MM.1S (cell line): ENCODE measurements around the gene C10orf95.

Source experiments
- DNase-seq: peaks from one replicate; pipeline ENCODE4 v3.0.0-alpha.2; 2015
- H2AFZ ChIP-seq: fragments of 300-600 bp; sonication (generic); 2 replicates; pipeline ENCODE4 v1.6.0; 2016; ENCODE audit warnings: antibody characterized with exemption, low read length
- H3F3A ChIP-seq: fragments of 300-600 bp; sonication (generic); 2 replicates; pipeline ENCODE4 v1.6.1; 2016; ENCODE audit warnings: mild to moderate bottlenecking, antibody characterized with exemption, low read length, moderate library complexity, mixed read lengths; ENCODE audit not compliant: insufficient read depth
- H3K27ac ChIP-seq: fragments of 300-600 bp; sonication (generic); 2 replicates; pipeline ENCODE4 v1.5.1; 2016; ENCODE audit warnings: mild to moderate bottlenecking, low read length
- H3K27me3 ChIP-seq: fragments of 300-600 bp; sonication (generic); replicated peaks from 2 replicates; pipeline ENCODE4 v1.6.0; 2016; ENCODE audit warnings: low read length; ENCODE audit not compliant: insufficient read depth
- H3K36me3 ChIP-seq: fragments of 300-600 bp; sonication (generic); replicated peaks from 2 replicates; pipeline ENCODE4 v1.6.1; 2016; ENCODE audit warnings: mild to moderate bottlenecking, low read length, mixed read lengths; ENCODE audit not compliant: insufficient read depth
- H3K4me1 ChIP-seq: fragments of 300-600 bp; sonication (generic); 2 replicates; pipeline ENCODE4 v1.6.1; 2016; ENCODE audit warnings: low read length, mixed read lengths
- H3K4me2 ChIP-seq: fragments of 300-600 bp; sonication (generic); 2 replicates; pipeline ENCODE4 v1.6.0; 2016; ENCODE audit warnings: low read depth, low read length
- H3K4me3 ChIP-seq: fragments of 300-600 bp; sonication (generic); 2 replicates; pipeline ENCODE4 v1.5.1; 2016; ENCODE audit warnings: low read length, mixed read lengths
- H3K79me2 ChIP-seq: fragments of 300-600 bp; sonication (generic); 2 replicates; pipeline ENCODE4 v1.6.1; 2016; ENCODE audit warnings: mixed run types, low read length, mixed read lengths
- H3K9ac ChIP-seq: fragments of 300-600 bp; sonication (generic); 2 replicates; pipeline ENCODE4 v1.6.1; 2016; ENCODE audit warnings: low read length, mixed read lengths
- H3K9me2 ChIP-seq: fragments of 300-600 bp; sonication (generic); replicated peaks from 2 replicates; pipeline ENCODE4 v1.6.1; 2016; ENCODE audit warnings: mild to moderate bottlenecking, low read length, mixed read lengths; ENCODE audit not compliant: insufficient read depth
- H3K9me3 ChIP-seq: fragments of 300-600 bp; sonication (generic); replicated peaks from 2 replicates; pipeline ENCODE4 v1.6.1; 2016; ENCODE audit warnings: mild to moderate bottlenecking, low read length, mixed read lengths; ENCODE audit not compliant: insufficient read depth
- H4K20me1 ChIP-seq: fragments of 300-600 bp; sonication (generic); 2 replicates; pipeline ENCODE4 v1.6.1; 2016; ENCODE audit warnings: mild to moderate bottlenecking, low read length, moderate library complexity, mixed read lengths; ENCODE audit not compliant: insufficient read depth
- EZH2 ChIP-seq: fragments of 300-600 bp; sonication (generic); optimal IDR thresholded peaks from 2 replicates; pipeline ENCODE3; 2017; ENCODE audit warnings: low read depth, mild to moderate bottlenecking, antibody characterized with exemption, low read length, mixed read lengths
- EZH2phosphoT487 ChIP-seq: fragments of 300-600 bp; sonication (generic); IDR thresholded peaks from 2 replicates; pipeline ENCODE4 v1.6.1; 2018; ENCODE audit warnings: antibody characterized with exemption, low read length
- TF ChIP-seq, protein P1 (sequence below): fragments of 300-600 bp; sonication (generic); IDR thresholded peaks from 2 replicates; pipeline ENCODE4 v1.5.1; 2016; ENCODE audit warnings: antibody characterized with exemption, low read length, mixed read lengths

The C10orf95 gene

GRCh38 chr10:102497545-102497944, 46.2 kb upstream of the C10orf95 start:
- no peak overlapping the region for H3K27ac ChIP-seq
- H3K9me3 ChIP-seq, result no peaks in the 10 kb centered on the region
- H3K4me3 ChIP-seq, result no peak overlapping the region
- H3K36me3 ChIP-seq, result no peaks in the 10 kb centered on the region
- no peaks in the 10 kb centered on the region for H3K9me2 ChIP-seq
- H3K4me2 ChIP-seq, result no peak overlapping the region
- H3K27me3 ChIP-seq, result no peaks in the 10 kb centered on the region
- H2AFZ ChIP-seq, result no peak overlapping the region
- no peak for TF ChIP-seq EZH2phosphoT487
- TF ChIP-seq EZH2, result no peak
- TF ChIP-seq, protein P1, sequence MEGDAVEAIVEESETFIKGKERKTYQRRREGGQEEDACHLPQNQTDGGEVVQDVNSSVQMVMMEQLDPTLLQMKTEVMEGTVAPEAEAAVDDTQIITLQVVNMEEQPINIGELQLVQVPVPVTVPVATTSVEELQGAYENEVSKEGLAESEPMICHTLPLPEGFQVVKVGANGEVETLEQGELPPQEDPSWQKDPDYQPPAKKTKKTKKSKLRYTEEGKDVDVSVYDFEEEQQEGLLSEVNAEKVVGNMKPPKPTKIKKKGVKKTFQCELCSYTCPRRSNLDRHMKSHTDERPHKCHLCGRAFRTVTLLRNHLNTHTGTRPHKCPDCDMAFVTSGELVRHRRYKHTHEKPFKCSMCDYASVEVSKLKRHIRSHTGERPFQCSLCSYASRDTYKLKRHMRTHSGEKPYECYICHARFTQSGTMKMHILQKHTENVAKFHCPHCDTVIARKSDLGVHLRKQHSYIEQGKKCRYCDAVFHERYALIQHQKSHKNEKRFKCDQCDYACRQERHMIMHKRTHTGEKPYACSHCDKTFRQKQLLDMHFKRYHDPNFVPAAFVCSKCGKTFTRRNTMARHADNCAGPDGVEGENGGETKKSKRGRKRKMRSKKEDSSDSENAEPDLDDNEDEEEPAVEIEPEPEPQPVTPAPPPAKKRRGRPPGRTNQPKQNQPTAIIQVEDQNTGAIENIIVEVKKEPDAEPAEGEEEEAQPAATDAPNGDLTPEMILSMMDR, result no peak
- no peak overlapping the region for H3K9ac ChIP-seq
- no peak for DNase-seq
- H4K20me1 ChIP-seq, result 0 out of 2 replicates have a peak, but pooled peaks cover 3% of the 10 kb centered on the region
- peaks cover 7% of the 10 kb centered on the region; the same call in 1 of the 2 replicates for H3K4me1 ChIP-seq
- H3K79me2 ChIP-seq, result peaks cover 90% of the 10 kb centered on the region
- peaks cover 4% of the 10 kb centered on the region; the same call in 1 of the 2 replicates for H3F3A ChIP-seq

- TF ChIP-seq EZH2phosphoT487 (no peak), EZH2 (no peak)
- TF ChIP-seq, protein P1, result no peak
- DNase-seq, result no peak
These were observed 42.4 kb upstream of the C10orf95 start for GRCh38 chr10:102493771-102494170.

GRCh38 chr10:102492983-102493382, 41.6 kb upstream of the C10orf95 start:
- Histone ChIP-seq H2AFZ (no peak overlapping the region), H3F3A (no peaks in the 10 kb centered on the region), H3K27ac (no peak overlapping the region), H3K4me3 (no peak overlapping the region), H3K27me3 (no peaks in the 10 kb centered on the region), H3K36me3 (no peaks in the 10 kb centered on the region), H3K4me2 (no peak overlapping the region), H3K79me2 (peaks cover 68% of the 10 kb centered on the region), H3K9me2 (no peaks in the 10 kb centered on the region), H3K9me3 (no peaks in the 10 kb centered on the region), H3K9ac (no peak overlapping the region), H3K4me1 (no peaks in the 10 kb centered on the region), H4K20me1 (no peaks in the 10 kb centered on the region)
- TF ChIP-seq, protein P1, result no peak
- TF ChIP-seq EZH2phosphoT487, result no peak
- TF ChIP-seq EZH2, result no peak
- no peak for DNase-seq

More at GRCh38 chr10:102493771-102494170, 42.4 kb upstream of the C10orf95 start:
- no peaks in the 10 kb centered on the region for H3K9me2 ChIP-seq
- no peaks in the 10 kb centered on the region for H3K27me3 ChIP-seq
- no peak overlapping the region for H3K27ac ChIP-seq
- no peak overlapping the region for H3K4me2 ChIP-seq
- H3K9ac ChIP-seq, result no peak overlapping the region
- H3K4me3 ChIP-seq, result no peak overlapping the region
- H3K9me3 ChIP-seq, result no peaks in the 10 kb centered on the region
- peaks cover 75% of the 10 kb centered on the region for H3K79me2 ChIP-seq
- no peak overlapping the region for H2AFZ ChIP-seq
- no peaks in the 10 kb centered on the region for H3F3A ChIP-seq
- H3K4me1 ChIP-seq, result no peaks in the 10 kb centered on the region
- H3K36me3 ChIP-seq, result no peaks in the 10 kb centered on the region
- 0 out of 2 replicates have a peak, but pooled peaks cover 3% of the 10 kb centered on the region for H4K20me1 ChIP-seq
